GM19463 (cell line): ENCODE data around the gene BACH1.
A peak's percentile ranks its signal among the peaks of the same experiment; 100 is the strongest.

Source experiments
- ATAC-seq: cut with Tn5 transposase; IDR thresholded peaks from one replicate; pipeline ENCODE4 v1.9.1; 2021; ENCODE audit warnings: mild to moderate bottlenecking, moderate library complexity; ENCODE audit not compliant: unreplicated experiment

Gene BACH1

GRCh38 chr21:29374481-29374880, 75.8 kb downstream of the BACH1 start:
- ATAC-seq: no peak

DNA sequence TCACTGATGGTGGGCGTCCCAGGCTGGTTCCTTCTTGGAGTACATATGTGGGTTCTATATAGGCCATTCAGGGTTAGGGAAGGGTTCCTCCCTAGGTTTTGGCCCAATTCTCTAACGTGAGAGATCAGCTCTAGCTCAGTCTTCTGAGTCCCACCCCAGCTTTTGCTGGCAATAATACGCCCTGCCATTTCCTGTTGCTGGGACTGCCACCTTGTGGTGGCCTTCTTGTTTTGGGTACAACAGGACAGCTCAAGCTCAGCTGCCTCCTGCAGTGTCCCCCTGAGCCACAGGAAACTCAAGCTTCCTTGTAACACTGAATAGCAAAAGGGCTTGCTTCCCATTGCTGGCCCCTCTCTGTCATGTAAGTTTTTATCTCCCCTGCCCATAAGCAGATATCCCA, 77.8 kb downstream of the BACH1 start:
- ATAC-seq: peak; percentile 75

DNA sequence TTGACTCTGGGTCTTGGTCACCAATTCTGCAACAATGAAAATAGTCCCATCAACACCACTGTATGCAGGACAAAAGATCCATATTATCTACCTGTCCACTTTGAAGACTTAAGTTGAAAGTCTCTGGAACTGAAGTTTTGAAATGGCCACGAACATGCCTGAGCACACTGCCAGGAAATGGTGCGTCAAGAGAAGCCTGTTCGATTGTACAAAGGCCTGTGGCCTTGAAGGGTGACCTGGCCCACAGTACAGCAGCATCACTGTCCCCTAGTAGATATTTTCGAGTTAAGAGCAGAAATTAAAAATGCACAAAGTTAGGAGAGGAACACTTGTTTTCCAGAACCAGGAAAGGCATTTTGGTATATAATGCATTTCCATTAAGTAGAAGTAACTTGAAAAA, 78.5 kb downstream of the BACH1 start:
- ATAC-seq: no peak

GRCh38 chr21:29378832-29379231, 80.1 kb downstream of the BACH1 start:
- no peak for ATAC-seq

DNA sequence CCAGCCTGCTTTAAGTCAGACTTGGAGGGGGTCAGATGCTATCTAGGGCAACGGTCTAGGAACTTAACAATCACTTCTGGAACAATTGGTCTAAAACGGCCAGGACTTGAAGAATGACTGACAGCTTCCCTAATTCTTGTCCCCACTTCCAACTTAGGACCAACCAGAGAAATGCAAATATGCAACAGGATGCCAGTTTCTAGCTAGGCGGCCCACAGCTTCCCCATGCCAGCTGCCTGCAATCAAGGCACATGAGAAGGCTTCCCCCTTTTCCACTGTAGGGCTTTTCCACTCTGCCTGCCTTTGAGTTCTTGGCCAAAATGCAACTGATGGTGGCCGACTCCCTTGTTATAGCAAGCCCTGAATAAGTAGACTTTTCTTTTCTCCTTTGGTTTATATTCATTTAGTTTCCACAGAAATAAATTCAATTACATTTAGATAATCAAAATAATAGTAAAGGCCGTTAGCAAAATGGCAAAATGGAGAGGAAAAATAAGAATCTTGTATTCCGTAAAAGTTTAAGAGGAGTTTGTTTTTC, 80.9 kb downstream of the BACH1 start:
- no peak for ATAC-seq

GRCh38 chr21:29382030-29382654, 83.4 kb downstream of the BACH1 start:
- ATAC-seq: no peak

- ATAC-seq: no peak
Observed at GRCh38 chr21:29384683-29385359, 86.1 kb downstream of the BACH1 start.

- ATAC-seq: no peak
Observed at GRCh38 chr21:29385934-29386520, 87.3 kb downstream of the BACH1 start.

- ATAC-seq: no peak
Observed at GRCh38 chr21:29386803-29387202, 88.1 kb downstream of the BACH1 start.

- no peak for ATAC-seq
Observed at GRCh38 chr21:29387598-29387997, 88.9 kb downstream of the BACH1 start.

GRCh38 chr21:29389136-29389535, 90.4 kb downstream of the BACH1 start:
- ATAC-seq: no peak

GRCh38 chr21:29390778-29391177, 92.1 kb downstream of the BACH1 start:
- no peak for ATAC-seq

- no peak for ATAC-seq
Observed at GRCh38 chr21:29394051-29394450, 95.3 kb downstream of the BACH1 start.
